NCI-H1105 treated with DMSO at 0.1 percent for 48 hours (cell line): Measurements from ENCODE around the gene PTPRD.
A peak's percentile ranks its signal among the peaks of the same experiment; 100 is the strongest.
"Not testable (repeated sequence)": the region's sequence is repeated elsewhere in the genome, so short reads cannot be mapped to it uniquely, and the experiment has no call there.

Source experiments
- DNase-seq: peaks from one replicate; lab custom pipeline; 2025; lab: John Stamatoyannopoulos, UW

PTPRD gene

GRCh38 chr9:9170439-9171134 lies 1442.2 kb downstream of the PTPRD start:
- peak; percentile 61 for DNase-seq

GRCh38 chr9:9142001-9142400 lies 1470.8 kb downstream of the PTPRD start:
- peak; percentile 85 for DNase-seq

DNA sequence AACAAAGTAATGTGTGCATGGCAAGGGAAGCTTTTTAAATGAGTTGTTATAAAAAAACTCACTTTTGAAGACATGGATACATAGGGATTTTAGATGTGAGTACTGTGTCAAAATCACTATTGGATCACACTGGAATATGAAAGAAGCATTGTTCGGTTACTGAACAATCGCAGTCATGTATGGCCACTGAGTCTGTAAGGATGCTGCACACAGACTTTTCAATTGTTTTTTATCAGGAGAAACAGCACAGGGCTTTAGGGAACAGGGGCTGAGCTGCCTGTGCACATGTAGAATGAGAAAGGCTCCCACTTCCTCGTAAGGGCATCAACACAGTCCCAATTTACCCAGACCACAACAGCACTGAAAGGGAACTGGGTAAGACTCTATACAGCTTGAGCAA lies 1479.3 kb downstream of the PTPRD start:
- no peak for DNase-seq

GRCh38 chr9:9124616-9125015 lies 1488.2 kb downstream of the PTPRD start:
- DNase-seq, result no peak

DNA sequence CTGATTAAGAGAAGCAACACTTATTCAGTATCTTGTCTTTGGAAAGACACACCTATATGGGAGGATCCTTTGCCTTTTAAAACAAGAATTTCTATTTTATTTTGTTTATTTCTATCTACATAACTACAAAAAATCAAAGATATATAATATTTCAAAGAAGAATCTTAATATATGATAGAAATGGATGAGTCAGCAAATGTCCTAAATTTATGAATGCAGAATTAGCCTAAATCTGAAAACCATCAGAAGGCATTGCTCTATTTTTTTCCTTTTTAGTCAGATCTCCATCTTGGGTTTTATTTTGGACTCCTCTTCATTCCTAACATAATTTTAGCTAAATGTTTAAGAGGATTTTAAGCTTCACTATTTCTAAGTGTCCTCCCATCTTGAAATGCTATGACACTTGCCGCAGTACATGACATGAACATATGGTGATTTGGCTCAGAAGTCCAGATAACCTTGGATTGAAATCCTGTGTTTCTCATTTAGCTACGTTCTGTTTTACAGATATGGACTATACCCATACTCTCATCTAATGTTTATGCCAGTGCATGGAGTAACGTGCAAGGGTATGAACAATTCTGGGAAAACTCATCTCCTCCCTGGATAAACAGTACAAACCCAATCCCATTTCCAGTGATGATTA lies 1490.4 kb downstream of the PTPRD start:
- no peak for DNase-seq

GRCh38 chr9:9117866-9118265 lies 1494.9 kb downstream of the PTPRD start:
- DNase-seq, result peak; percentile 49

GRCh38 chr9:9112001-9112720 lies 1500.6 kb downstream of the PTPRD start:
- DNase-seq, result no peak

DNA sequence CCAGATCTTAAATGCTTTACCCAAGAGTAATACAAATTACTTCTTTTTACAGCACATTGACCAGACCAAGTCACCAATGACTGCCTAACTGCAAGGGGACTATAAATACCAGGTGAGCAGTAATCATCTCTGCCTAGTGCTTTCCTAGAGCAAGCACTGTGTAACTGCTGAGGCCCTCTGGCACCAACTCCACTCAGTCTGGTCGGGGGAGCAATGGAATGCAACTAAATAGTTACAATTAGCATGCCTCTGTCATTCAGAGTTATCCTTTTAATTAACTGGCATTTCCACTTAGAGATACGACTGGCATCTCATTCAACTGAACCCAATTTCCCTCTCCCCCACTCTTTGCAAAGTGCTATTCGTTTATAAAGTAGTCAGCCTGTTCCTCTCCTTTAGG lies 1504.2 kb downstream of the PTPRD start:
- no peak for DNase-seq

DNA sequence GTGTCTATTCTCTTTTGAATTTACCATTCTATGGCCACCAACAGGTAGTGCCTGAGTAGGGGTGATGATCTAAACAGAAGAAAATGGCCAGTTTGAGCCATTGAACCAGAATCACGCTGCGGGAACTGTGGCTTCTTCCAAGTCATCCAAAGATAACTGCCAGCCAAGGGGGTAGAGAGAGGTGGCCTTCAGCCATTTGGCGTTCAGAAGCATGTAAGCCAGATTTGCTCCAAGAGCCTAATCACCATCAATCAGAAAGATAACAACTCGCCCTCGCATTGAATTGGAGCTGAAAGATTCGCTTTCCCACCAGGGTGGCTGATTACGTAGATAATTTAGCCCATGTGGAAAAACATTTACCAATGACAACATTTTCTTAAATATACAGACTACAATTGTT lies 1510.5 kb downstream of the PTPRD start:
- DNase-seq, result no peak

- no peak for DNase-seq
Measured at GRCh38 chr9:9100070-9100469, 1512.7 kb downstream of the PTPRD start.

- no peak for DNase-seq
Measured at GRCh38 chr9:9099646-9100045, 1513.2 kb downstream of the PTPRD start.

DNA sequence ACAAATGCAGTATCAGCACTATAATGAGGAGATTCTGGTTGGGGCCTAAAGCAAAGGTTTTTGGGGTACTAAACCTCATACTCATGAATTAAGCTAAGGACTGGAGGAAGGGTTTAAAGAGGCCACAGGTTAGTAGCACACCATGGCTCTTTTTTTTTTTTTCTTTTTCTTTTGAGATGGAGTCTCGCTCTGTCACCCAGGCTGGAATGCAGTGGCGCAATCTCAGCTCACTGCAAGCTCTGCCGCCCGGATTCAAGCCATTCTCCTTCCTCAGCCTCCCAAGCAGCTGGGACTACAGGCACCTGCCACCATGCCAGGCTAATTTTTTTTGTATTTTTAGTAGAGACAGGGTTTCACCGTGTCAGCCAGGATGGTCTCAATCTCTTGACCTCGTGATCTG lies 1515.5 kb downstream of the PTPRD start:
- DNase-seq, result not testable (repeated sequence)

GRCh38 chr9:9091387-9091786 lies 1521.4 kb downstream of the PTPRD start:
- DNase-seq, result no peak

DNA sequence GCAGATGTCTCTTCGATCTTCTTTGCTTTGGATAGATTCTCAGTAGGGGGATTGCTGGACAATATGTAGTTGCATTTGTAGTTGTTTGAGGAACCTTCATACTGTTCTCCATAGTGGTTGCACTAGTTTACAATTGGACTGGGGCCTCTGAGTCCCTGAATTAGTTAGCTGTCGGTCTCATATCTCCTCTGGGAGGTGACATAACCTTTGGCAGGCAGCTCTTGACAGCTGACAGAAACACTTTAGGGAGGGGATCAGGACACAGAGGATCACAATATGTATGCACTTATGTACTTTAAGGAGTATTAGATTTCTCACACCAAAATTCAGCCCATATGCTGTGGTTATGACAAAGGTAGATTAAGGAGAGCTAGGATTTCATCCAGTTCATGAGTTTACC lies 1533.3 kb downstream of the PTPRD start:
- DNase-seq, result no peak

DNA sequence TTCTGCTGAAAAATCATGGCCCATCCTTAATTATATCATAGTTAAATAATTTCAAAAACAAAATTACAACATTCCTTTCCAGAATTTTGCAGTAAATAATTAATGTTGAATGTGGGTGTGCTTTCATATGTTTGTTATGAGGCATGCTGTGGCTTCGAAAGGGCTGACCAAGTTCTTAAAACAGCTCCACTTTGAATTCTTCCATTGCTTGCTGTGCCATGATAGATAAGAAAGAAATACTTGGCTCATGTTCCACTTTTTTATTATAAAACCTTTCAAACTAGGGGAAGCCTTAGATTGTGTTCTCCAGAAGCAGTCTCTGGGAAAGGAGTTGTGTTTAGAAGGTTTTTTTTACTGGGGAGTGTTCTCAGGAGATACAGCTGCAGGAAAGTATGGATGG lies 1534.5 kb downstream of the PTPRD start:
- DNase-seq, result no peak

DNA sequence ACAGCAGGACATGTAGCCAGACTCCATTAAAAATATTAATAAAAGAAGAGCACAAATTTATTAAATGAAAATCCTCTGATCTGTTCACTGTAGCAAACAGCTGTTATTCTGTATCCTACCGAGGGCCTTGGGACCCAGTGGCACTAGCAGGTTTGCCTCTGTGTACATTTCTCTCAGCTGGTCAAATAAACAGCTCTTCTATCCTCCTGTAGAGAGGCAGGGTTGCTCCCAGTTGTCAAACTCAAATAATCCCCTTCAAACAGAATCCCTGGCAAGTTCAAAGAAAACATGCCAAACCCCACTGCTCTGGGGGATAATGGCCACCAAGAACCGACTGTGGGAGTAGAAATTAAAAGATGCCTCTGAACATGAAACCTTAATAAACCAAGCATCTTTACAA lies 1551.2 kb downstream of the PTPRD start:
- peak; percentile 13 for DNase-seq

DNA sequence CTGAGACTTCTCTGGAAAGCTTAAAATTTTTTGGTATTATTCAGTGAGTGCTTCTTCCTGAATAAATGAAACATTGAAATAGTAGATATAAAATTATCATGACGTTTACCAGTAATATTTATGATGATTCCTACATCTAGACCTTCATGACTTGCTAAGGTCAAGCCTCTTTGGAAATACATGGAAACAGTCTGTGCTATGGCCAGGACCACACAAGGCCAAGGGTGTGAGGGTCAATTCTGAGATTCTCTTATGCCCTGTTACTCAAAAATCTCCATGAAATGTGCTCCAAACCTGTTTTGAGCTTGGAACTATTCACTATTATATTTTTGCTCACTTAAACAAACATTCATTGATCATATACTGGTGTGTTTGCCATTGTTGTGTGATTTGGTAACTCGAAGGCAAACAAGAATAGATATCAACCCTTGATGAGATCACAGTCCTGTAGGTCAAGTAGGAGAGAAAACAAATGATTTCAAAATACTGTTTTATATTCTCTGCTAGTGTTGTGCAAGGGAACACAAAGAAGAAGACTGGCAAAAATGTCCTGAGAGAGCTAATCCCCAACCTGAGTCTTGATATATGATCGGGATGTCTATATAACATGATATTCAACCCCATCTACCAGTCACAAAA lies 1558.3 kb downstream of the PTPRD start:
- no peak for DNase-seq

GRCh38 chr9:9045572-9045971 lies 1567.2 kb downstream of the PTPRD start:
- DNase-seq, result no peak

DNA sequence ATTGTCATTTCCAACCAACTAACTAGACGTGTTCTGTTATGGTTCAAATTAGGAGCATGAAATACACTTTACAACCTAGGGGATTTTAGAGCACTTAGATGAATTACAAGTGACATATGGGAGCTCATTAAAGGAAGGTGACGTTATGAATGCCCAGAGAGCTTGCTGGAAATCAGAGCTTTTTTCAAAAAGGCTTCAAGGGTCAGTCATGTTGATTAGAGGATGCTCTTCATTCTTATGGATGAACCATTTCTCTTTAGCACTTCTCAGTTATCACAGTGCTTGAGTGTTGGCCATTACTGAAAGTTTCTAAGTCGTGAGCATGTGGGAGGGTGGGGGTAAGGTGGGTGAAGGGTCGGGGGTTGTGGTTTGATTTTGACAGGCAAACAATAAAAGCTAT lies 1567.7 kb downstream of the PTPRD start:
- no peak for DNase-seq

GRCh38 chr9:9043788-9044187 lies 1569.0 kb downstream of the PTPRD start:
- not testable (repeated sequence) for DNase-seq

- no peak for DNase-seq
Measured at GRCh38 chr9:9041756-9042155, 1571.0 kb downstream of the PTPRD start.

DNA sequence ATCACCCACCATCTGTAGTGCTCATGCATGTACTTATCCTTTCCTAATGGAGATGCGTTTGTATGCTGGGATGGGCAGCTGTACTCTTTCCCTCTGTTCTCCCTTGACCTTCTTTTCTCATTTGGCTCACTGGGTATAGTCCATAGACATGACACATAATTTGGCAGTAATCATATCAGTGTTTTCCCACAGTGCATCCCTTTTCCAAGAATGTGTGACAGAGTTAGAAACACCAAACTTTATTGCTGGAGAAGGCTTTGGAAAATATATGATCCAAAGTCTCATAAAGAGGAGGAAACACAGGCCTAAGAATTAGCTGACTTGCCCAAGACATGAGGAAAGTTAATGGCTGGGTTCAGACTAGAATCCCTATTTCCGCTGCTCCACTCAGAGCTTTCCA lies 1579.8 kb downstream of the PTPRD start:
- no peak for DNase-seq

- no peak for DNase-seq
Measured at GRCh38 chr9:9016597-9016996, 1596.2 kb downstream of the PTPRD start.
